GM12891 (cell line): ENCODE results near the gene HOXD10.

Source experiments
- POLR2A ChIP-seq: IDR thresholded peaks from 2 replicates; pipeline ENCODE4 v1.6.1; 2011; ENCODE audit warnings: low read depth, low read length, control low read depth
- POLR2AphosphoS5 ChIP-seq: IDR thresholded peaks from 2 replicates; pipeline ENCODE4 v1.6.1; 2011; ENCODE audit warnings: low read depth, low read length, control low read depth
- SPI1 ChIP-seq: IDR thresholded peaks from 2 replicates; pipeline ENCODE4 v1.6.1; 2011; ENCODE audit warnings: low read depth, low read length, control low read depth
- TAF1 ChIP-seq: IDR thresholded peaks from 2 replicates; pipeline ENCODE4 v1.6.1; 2011; ENCODE audit warnings: low read depth, low read length, control low read depth

DNA sequence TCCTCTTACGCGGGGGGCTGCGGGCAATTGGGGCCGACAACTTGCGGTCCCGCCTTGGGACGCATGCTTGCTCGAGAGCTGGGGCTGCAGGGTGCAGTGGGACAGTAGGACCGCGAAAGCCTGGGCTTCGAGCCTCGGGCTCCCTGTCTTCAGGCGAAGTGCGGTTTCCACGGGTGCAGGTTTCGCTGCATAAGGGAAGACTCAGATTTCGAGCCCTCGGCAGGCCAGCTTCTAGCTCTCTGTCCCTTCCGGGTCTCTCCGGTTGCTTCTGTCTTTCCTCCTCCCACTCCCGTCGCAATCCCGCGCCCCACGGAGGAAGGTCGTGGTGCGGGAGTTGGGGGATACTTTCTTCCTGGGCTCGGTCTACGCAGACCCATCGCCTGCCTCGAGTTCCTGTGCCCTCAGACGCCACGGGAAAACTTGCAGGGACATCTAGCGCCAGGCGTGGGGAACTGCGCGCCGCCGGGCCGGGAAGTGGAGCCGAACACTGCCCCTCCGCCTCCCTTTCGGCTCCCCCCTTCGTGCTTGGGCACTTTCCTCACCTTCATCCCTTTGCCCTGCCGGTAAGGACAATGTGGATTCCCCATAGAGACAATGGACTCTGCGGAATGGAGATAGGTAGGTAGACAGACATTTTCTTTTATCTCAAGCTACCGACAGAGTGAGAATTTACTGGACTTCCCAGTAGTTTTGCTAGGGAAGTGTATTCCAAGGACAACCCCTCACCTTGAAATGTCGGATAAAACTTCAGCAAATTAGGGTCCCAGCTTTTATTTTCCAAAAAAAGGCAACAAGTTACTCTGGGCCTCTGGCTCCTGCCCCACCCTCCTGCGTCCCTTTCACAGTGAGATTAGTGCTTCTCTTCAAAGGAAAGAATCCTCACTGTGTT is 28.3 kb upstream of the HOXD10 start:
- no peak for TF ChIP-seq POLR2A
- no peak for TF ChIP-seq POLR2AphosphoS5
- no peak for TF ChIP-seq SPI1
- no peak for TF ChIP-seq TAF1
